HG03575 (cell line): ENCODE measurements around the gene UNK.

Experiments used
- ATAC-seq: cut with Tn5 transposase; IDR thresholded peaks from one replicate; pipeline ENCODE4 v1.9.1; 2021; ENCODE audit not compliant: unreplicated experiment, insufficient number of reproducible peaks, low FRiP score; ENCODE audit errors: extremely low read depth

Gene UNK

GRCh38 chr17:75827308-75828075 lies 42.9 kb downstream of the UNK start:
- no peak for ATAC-seq

- ATAC-seq, result no peak
Measured at GRCh38 chr17:75828076-75828400, 43.4 kb downstream of the UNK start.

- no peak for ATAC-seq
Measured at GRCh38 chr17:75828741-75829140, 44.1 kb downstream of the UNK start.

GRCh38 chr17:75829747-75830146 lies 45.1 kb downstream of the UNK start:
- ATAC-seq, result no peak

- ATAC-seq, result no peak
Measured at GRCh38 chr17:75830164-75831031, 45.8 kb downstream of the UNK start.

- ATAC-seq, result no peak
Measured at GRCh38 chr17:75831032-75831571, 46.5 kb downstream of the UNK start.

- no peak for ATAC-seq
Measured at GRCh38 chr17:75832164-75832651, 47.6 kb downstream of the UNK start.

- ATAC-seq, result no peak
Measured at GRCh38 chr17:75832652-75833400, 48.2 kb downstream of the UNK start.

GRCh38 chr17:75834279-75834920 lies 49.8 kb downstream of the UNK start:
- ATAC-seq, result no peak

GRCh38 chr17:75834928-75835653 lies 50.5 kb downstream of the UNK start:
- no peak for ATAC-seq

- ATAC-seq, result no peak
Measured at GRCh38 chr17:75835654-75835987, 51.0 kb downstream of the UNK start.

GRCh38 chr17:75836605-75837004 lies 52.0 kb downstream of the UNK start:
- no peak for ATAC-seq

GRCh38 chr17:75837899-75838298 lies 53.3 kb downstream of the UNK start:
- ATAC-seq, result no peak

GRCh38 chr17:75838410-75838809 lies 53.8 kb downstream of the UNK start:
- ATAC-seq, result no peak

GRCh38 chr17:75839942-75840798 lies 55.6 kb downstream of the UNK start:
- ATAC-seq, result no peak

GRCh38 chr17:75840799-75841164 lies 56.2 kb downstream of the UNK start:
- ATAC-seq, result no peak

GRCh38 chr17:75842411-75842810 lies 57.8 kb downstream of the UNK start:
- ATAC-seq, result no peak
